MCF 10A (cell line): ENCODE data around the gene GAK. TPM values are rescaled to one million over a fixed set of nuclear protein-coding genes. Genes with fewer than 3 reads are reported as not detected.

Experiments used
- BruUV-seq: library from RNA; stranded (reverse); fragments of 400-500 nt; replicated peaks from 2 replicates; lab custom pipeline; 2021; lab: Mats Ljungman, UMichigan
- CTCF ChIA-PET: fragments of 300-600 bp; sonication (Branson Sonifier 250); formaldehyde crosslinking; extraction: SDS; loops from one replicate; lab custom pipeline; 2021; ENCODE audit warnings: antibody characterized with exemption, inconsistent platforms; lab: Yijun Ruan, JAX
- POLR2A ChIA-PET: fragments of 300-600, 350-650 bp; sonication (Branson Sonifier 250); formaldehyde crosslinking; extraction: SDS; loops from one replicate; lab custom pipeline; 2020; ENCODE audit warnings: antibody characterized with exemption, inconsistent platforms; lab: Yijun Ruan, JAX
- DNase-seq: peaks from one replicate; pipeline ENCODE4 v3.0.0-alpha.2; 2018; ENCODE audit not compliant: unreplicated experiment
- H3K27ac Mint-ChIP-seq: one replicate; pipeline ENCODE4 v1.8.0; 2022; ENCODE audit warnings: mild to moderate bottlenecking, low read depth, mixed read lengths; ENCODE audit not compliant: unreplicated experiment
- H3K27me3 Mint-ChIP-seq: one replicate; pipeline ENCODE4 v1.8.0; 2022; ENCODE audit warnings: mixed read lengths; ENCODE audit not compliant: insufficient read depth, unreplicated experiment
- H3K36me3 Mint-ChIP-seq: one replicate; pipeline ENCODE4 v1.8.0; 2022; ENCODE audit warnings: mild to moderate bottlenecking, moderate library complexity, mixed read lengths; ENCODE audit not compliant: insufficient read depth, unreplicated experiment
- H3K4me1 Mint-ChIP-seq: one replicate; pipeline ENCODE4 v1.8.0; 2022; ENCODE audit warnings: mixed read lengths; ENCODE audit not compliant: insufficient read depth, unreplicated experiment
- H3K4me3 Mint-ChIP-seq: one replicate; pipeline ENCODE4 v1.8.0; 2022; ENCODE audit warnings: mild to moderate bottlenecking, moderate library complexity, mixed read lengths; ENCODE audit not compliant: unreplicated experiment
- H3K9me3 Mint-ChIP-seq: one replicate; pipeline ENCODE4 v1.8.0; 2022; ENCODE audit warnings: mixed read lengths; ENCODE audit not compliant: unreplicated experiment
- intact Hi-C: fragments of 100-400 bp; cut with micrococcal nuclease; formaldehyde crosslinking; loops from 2 replicates; pipeline ENCODE4 v1.14.1; 2022
- total RNA-seq: library from RNA; stranded (reverse); gene quantifications from 2 replicates; pipeline ENCODE4 v1.2.3, GENCODE V29; 2022
- TF ChIP-seq, protein P1 (sequence below): fragments of 200-600 bp; IDR thresholded peaks from one replicate; pipeline ENCODE4 v1.8.0; 2022; ENCODE audit warnings: antibody characterized with exemption, mild to moderate bottlenecking; ENCODE audit not compliant: unreplicated experiment

GAK gene
- total RNA-seq, 1 experiment from 2014 or later, result 72.9 TPM

- no peak overlapping the region for H3K27ac Mint-ChIP-seq
- intact Hi-C loops, result no loop called here
- no peak overlapping the region for H3K4me3 Mint-ChIP-seq
- TF ChIP-seq, protein P1, sequence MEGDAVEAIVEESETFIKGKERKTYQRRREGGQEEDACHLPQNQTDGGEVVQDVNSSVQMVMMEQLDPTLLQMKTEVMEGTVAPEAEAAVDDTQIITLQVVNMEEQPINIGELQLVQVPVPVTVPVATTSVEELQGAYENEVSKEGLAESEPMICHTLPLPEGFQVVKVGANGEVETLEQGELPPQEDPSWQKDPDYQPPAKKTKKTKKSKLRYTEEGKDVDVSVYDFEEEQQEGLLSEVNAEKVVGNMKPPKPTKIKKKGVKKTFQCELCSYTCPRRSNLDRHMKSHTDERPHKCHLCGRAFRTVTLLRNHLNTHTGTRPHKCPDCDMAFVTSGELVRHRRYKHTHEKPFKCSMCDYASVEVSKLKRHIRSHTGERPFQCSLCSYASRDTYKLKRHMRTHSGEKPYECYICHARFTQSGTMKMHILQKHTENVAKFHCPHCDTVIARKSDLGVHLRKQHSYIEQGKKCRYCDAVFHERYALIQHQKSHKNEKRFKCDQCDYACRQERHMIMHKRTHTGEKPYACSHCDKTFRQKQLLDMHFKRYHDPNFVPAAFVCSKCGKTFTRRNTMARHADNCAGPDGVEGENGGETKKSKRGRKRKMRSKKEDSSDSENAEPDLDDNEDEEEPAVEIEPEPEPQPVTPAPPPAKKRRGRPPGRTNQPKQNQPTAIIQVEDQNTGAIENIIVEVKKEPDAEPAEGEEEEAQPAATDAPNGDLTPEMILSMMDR, result no peak
- BruUV-seq, result no TSS peak
- no peaks in the 10 kb centered on the region for H3K9me3 Mint-ChIP-seq
- H3K27me3 Mint-ChIP-seq, result peaks cover 11% of the 10 kb centered on the region
- no peak for DNase-seq
- POLR2A ChIA-PET, result no interaction called here
- no peaks in the 10 kb centered on the region for H3K36me3 Mint-ChIP-seq
- H3K4me1 Mint-ChIP-seq, result peaks cover 7% of the 10 kb centered on the region
- CTCF ChIA-PET, result no interaction called here
Measured at GRCh38 chr4:831483-831805, 100.7 kb downstream of the GAK start.

GRCh38 chr4:830601-831482 lies 101.3 kb downstream of the GAK start:
- no peaks in the 10 kb centered on the region for H3K9me3 Mint-ChIP-seq
- peaks cover 11% of the 10 kb centered on the region for H3K27me3 Mint-ChIP-seq
- H3K4me3 Mint-ChIP-seq, result no peak overlapping the region
- intact Hi-C loops, result no loop called here
- no TSS peak for BruUV-seq
- H3K36me3 Mint-ChIP-seq, result no peaks in the 10 kb centered on the region
- peaks cover 7% of the 10 kb centered on the region for H3K4me1 Mint-ChIP-seq
- ChIA-PET POLR2A (interaction anchor here (0.5 kb wide), 1 partner anchor 40 kb away, joined by 3 read pairs; no protein-coding TSS in a partner anchor), CTCF (no interaction called here)
- no peak for DNase-seq
- no peak overlapping the region for H3K27ac Mint-ChIP-seq
- TF ChIP-seq, protein P1, result no peak

DNA sequence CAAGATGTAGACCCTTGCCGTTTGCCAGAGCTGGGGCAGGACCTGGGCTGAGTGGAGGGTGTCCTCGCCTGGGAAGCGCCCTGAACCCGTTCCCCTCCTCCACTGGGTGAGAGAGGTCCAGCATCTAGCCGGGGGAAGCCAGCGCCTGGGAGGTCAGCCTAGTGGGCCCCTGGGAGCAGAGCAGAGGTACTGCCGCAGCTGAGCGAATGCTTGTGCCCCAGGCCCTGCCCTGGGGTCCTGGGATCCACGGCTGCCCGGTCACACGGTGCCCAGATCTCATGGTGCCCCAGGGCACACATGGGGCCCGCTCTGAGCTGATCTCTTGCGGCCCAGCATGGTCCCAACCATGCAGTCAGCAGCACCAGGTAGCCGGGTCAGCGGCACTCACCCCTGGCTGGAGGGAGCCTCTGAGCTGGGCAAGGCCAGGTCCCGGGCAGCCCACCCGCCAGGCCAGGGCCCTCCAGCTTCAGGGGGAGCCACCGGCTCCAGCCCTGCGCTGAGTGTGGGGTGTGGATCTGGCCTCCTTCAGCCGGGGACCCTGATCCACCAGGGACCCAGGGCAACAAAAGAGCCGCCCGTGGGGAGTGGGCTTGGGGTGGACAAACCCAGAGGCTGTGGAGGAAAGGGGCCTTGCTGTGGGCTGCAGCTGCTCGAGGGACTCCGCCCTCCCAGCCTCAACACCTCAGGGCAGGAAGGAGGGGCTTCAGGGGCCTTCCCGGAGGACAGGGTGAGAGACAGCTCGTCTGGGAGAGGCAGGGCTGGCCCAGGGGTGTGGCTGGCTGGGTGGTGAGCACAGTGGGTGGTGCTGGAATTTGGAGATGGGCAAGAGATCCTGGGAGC lies 102.1 kb downstream of the GAK start:
- Mint-ChIP-seq H3K36me3 (no peaks in the 10 kb centered on the region), H3K27me3 (peaks cover 11% of the 10 kb centered on the region), H3K27ac (no peak overlapping the region), H3K4me3 (no peak overlapping the region), H3K9me3 (no peaks in the 10 kb centered on the region), H3K4me1 (peaks cover 7% of the 10 kb centered on the region)
- BruUV-seq, result no TSS peak
- TF ChIP-seq, protein P1, result no peak
- intact Hi-C loops, result no loop called here
- DNase-seq, result no peak
- CTCF ChIA-PET, result no interaction called here
- POLR2A ChIA-PET, result interaction anchor here (0.5 kb wide), 1 partner anchor 41 kb away, joined by 3 read pairs; no protein-coding TSS in a partner anchor

GRCh38 chr4:829291-829690 lies 102.8 kb downstream of the GAK start:
- Mint-ChIP-seq H3K27ac (no peak overlapping the region), H3K9me3 (no peaks in the 10 kb centered on the region), H3K27me3 (peaks cover 11% of the 10 kb centered on the region), H3K36me3 (no peaks in the 10 kb centered on the region), H3K4me3 (no peak overlapping the region), H3K4me1 (peaks cover 7% of the 10 kb centered on the region)
- intact Hi-C loops, result no loop called here
- TF ChIP-seq, protein P1, result no peak
- DNase-seq, result no peak
- POLR2A ChIA-PET, result no interaction called here
- BruUV-seq, result no TSS peak
- CTCF ChIA-PET, result no interaction called here
